ENCODE results near the gene GJC1. TPM values are rescaled to one million over a fixed set of nuclear protein-coding genes. Genes with fewer than 3 reads are reported as not detected.

Gene GJC1
- total RNA-seq, 1 experiment from 2014 or later: 119 TPM

- Mint-ChIP-seq H3K27me3 (ENCODE audit: low read depth) (peaks cover 78% of the 10 kb centered on the region), H3K4me1 (peaks cover 2 to 10% of the 10 kb centered on the region in 2 experiments; a peak in 1 of 4 replicates), H3K27ac (no peak overlapping the region), H3K36me3 (ENCODE audit: insufficient read depth in 1 of 3, low read depth in 3 of 3) (no peaks in the 10 kb centered on the region), H3K4me3 (peak overlapping the region; percentile 37 to 65; a peak in 2 of 5 replicates), H3K9me3 (no peaks in the 10 kb centered on the region; a peak in 1 of 5 replicates)
- Histone ChIP-seq H4K8ac (replicated peaks; ENCODE audit: insufficient read length, low read depth, low read length) (no peak overlapping the region), H3T11ph (ENCODE audit: low read length) (no peak overlapping the region), H3K4ac (ENCODE audit: low read depth, low read length) (no peak overlapping the region), H3K27me3 (ENCODE audit: insufficient read depth, low read length) (peaks cover 19% of the 10 kb centered on the region), H3K27ac (ENCODE audit: insufficient read length, low read depth, low read length) (no peak overlapping the region), H2BK15ac (ENCODE audit: low read depth, low read length) (no peak overlapping the region), H4K91ac (ENCODE audit: insufficient read length, low read depth, low read length) (no peak overlapping the region), H2AFZ (ENCODE audit: low read length) (no peak overlapping the region), H4K5ac (ENCODE audit: insufficient read length, low read depth, low read length) (no peak overlapping the region), H3K14ac (ENCODE audit: insufficient read depth, low read length) (no peak overlapping the region), H3K23ac (ENCODE audit: insufficient read length, low read depth, low read length) (no peak overlapping the region), H3K4me1 (ENCODE audit: insufficient read depth, low read length) (no peaks in the 10 kb centered on the region), H2BK5ac (ENCODE audit: insufficient read length, low read length) (no peak overlapping the region), H2BK12ac (ENCODE audit: insufficient read length, low read depth, low read length) (no peak overlapping the region), H3K4me2 (ENCODE audit: insufficient read depth, insufficient read length, low read length) (no peak overlapping the region), H2BK120ac (ENCODE audit: low read depth, low read length, poor library complexity, severe bottlenecking) (no peak overlapping the region), H3K56ac (ENCODE audit: insufficient read length, low read depth, low read length) (no peak overlapping the region), H3K79me2 (ENCODE audit: insufficient read depth, low read length) (no peaks in the 10 kb centered on the region), H3K9ac (ENCODE audit: extremely low read depth, insufficient read length, low read length) (no peak overlapping the region), H2BK20ac (ENCODE audit: low read depth, low read length, poor library complexity, severe bottlenecking) (no peak overlapping the region), H3K79me1 (ENCODE audit: insufficient read depth, low read depth, low read length, poor library complexity, severe bottlenecking) (no peaks in the 10 kb centered on the region), H3K18ac (ENCODE audit: insufficient read length, low read depth, low read length) (no peak overlapping the region), H2AK5ac (ENCODE audit: insufficient read length, low read length) (no peak overlapping the region), H3K9me3 (ENCODE audit: control insufficient read depth, low read depth, low read length) (no peaks in the 10 kb centered on the region), H4K20me1 (ENCODE audit: control insufficient read depth, insufficient read depth, insufficient read length) (no peaks in the 10 kb centered on the region), H3K23me2 (ENCODE audit: insufficient read length, low read depth, low read length, poor library complexity, severe bottlenecking) (peaks cover 7% of the 10 kb centered on the region)
- no CpG with 5 or more reads among the region's 3 CpGs for WGBS (ENCODE audit: extremely low coverage, insufficient read length, low lambda C conversion rate)
- TF ChIP-seq CTCF (conservative IDR thresholded peaks at IDR 0.05): 0 out of 3 replicates have a peak, but pooled peaks have one; percentile 2
- DNase-seq: no peak
Observed at GRCh38 chr17:44759916-44760243, 70.2 kb downstream of the GJC1 start.
